ENCODE data around the gene ELMO3.

Gene ELMO3

GRCh38 chr16:67157106-67157748, 41.7 kb upstream of the ELMO3 start:
- Histone ChIP-seq H3K27ac (ENCODE audit: extremely low read depth, low read depth, low read length) (no peak overlapping the region), H3K4me1 (ENCODE audit: control insufficient read depth, insufficient read depth, low read length) (no peaks in the 10 kb centered on the region), H3K36me3 (ENCODE audit: control insufficient read depth in 2 of 2, insufficient read depth in 1 of 2, low read length in 2 of 2) (no peaks in the 10 kb centered on the region), H3K9me3 (ENCODE audit: control insufficient read depth, insufficient read depth, low read depth, low read length) (no peaks in the 10 kb centered on the region), H3K4me3 (ENCODE audit: low read depth, low read length) (no peak overlapping the region)
- TF ChIP-seq, protein P1, sequence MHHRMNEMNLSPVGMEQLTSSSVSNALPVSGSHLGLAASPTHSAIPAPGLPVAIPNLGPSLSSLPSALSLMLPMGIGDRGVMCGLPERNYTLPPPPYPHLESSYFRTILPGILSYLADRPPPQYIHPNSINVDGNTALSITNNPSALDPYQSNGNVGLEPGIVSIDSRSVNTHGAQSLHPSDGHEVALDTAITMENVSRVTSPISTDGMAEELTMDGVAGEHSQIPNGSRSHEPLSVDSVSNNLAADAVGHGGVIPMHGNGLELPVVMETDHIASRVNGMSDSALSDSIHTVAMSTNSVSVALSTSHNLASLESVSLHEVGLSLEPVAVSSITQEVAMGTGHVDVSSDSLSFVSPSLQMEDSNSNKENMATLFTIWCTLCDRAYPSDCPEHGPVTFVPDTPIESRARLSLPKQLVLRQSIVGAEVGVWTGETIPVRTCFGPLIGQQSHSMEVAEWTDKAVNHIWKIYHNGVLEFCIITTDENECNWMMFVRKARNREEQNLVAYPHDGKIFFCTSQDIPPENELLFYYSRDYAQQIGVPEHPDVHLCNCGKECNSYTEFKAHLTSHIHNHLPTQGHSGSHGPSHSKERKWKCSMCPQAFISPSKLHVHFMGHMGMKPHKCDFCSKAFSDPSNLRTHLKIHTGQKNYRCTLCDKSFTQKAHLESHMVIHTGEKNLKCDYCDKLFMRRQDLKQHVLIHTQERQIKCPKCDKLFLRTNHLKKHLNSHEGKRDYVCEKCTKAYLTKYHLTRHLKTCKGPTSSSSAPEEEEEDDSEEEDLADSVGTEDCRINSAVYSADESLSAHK (tag by site-specific recombination; IDR thresholded peaks at IDR 0.05) = no peak
- TF ChIP-seq BCL6B (tag by site-specific recombination; IDR thresholded peaks at IDR 0.05) (no peak), YY1 (tag by site-specific recombination; IDR thresholded peaks at IDR 0.05) (no peak), ZNF2 (tag by site-specific recombination; IDR thresholded peaks at IDR 0.05) (no peak)
- POLR2A ChIA-PET = no interaction called here
- CTCF ChIA-PET = interaction anchor here (0.9 to 7.4 kb wide), 7 partner anchors 13 to 179 kb away, joined by 3 to 155 read pairs (median 4); partner anchors contain the start of gene NOL3

DNA sequence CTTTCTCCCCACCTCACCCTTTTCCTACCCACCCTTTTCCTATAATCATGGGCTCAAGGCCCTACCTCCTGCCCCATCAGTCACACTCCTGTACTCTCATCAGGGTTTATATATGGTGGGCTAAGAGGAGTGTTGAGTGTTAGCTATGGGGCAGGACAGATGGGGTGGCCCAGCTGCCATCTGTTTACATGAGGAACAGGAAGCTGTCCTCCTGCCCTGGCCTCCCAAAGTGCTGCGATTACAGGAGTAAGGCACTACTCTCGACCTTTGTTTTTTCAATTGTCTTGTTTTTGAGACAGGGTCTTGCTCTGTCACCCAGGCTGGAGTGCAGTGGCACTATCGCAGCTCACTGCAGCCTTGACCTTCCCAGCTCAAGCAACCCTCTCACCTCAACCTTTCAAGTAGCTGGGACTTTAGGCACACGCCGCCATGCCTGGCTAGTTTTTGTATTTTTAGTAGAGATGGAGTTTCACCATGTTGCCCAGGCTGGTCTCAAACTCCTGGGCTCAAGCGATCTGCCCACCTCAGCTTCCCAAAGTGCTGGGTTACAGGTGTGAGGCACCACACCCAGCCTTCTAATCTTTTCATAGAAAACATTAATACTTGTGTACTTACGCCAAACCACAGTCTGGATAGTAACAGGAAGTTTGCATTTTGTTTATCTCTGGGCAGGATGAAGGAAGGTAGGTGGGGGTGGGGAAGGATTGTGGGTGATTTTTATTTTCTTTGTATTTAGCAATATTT, 40.9 kb upstream of the ELMO3 start:
- Histone ChIP-seq H3K9me3 (ENCODE audit: control insufficient read depth, insufficient read depth, low read depth, low read length) (no peaks in the 10 kb centered on the region), H3K4me1 (ENCODE audit: control insufficient read depth, insufficient read depth, low read length) (no peaks in the 10 kb centered on the region), H3K27ac (ENCODE audit: extremely low read depth, low read depth, low read length) (no peak overlapping the region), H3K36me3 (ENCODE audit: control insufficient read depth in 2 of 2, insufficient read depth in 1 of 2, low read length in 2 of 2) (no peaks in the 10 kb centered on the region), H3K4me3 (ENCODE audit: low read depth, low read length) (no peak overlapping the region)
- ChIA-PET POLR2A (no interaction called here), CTCF (interaction anchor here (0.9 to 7.4 kb wide), 8 partner anchors 9 to 180 kb away, joined by 3 to 155 read pairs (median 4); partner anchors contain the start of gene NOL3)
- TF ChIP-seq ZNF214 (tag by site-specific recombination; IDR thresholded peaks at IDR 0.05; ENCODE audit: borderline replicate concordance) (no peak), AEBP2 (tag by site-specific recombination; IDR thresholded peaks at IDR 0.05; ENCODE audit: borderline replicate concordance) (no peak), BCL11A (tag by site-specific recombination; IDR thresholded peaks at IDR 0.05; ENCODE audit: low read depth) (no peak), ZFP37 (tag by site-specific recombination; IDR thresholded peaks at IDR 0.05) (no peak), ZNF426 (tag by site-specific recombination; IDR thresholded peaks at IDR 0.05) (no peak), PRDM1 (tag by site-specific recombination; IDR thresholded peaks at IDR 0.05) (no peak), ZNF48 (tag by site-specific recombination; IDR thresholded peaks at IDR 0.05) (no peak), GLIS1 (tag by site-specific recombination; IDR thresholded peaks at IDR 0.05) (no peak), ZNF266 (tag by site-specific recombination; IDR thresholded peaks at IDR 0.05; ENCODE audit: low read depth) (no peak), ZXDB (tag by site-specific recombination; IDR thresholded peaks at IDR 0.05) (no peak)
- TF ChIP-seq, protein P2, sequence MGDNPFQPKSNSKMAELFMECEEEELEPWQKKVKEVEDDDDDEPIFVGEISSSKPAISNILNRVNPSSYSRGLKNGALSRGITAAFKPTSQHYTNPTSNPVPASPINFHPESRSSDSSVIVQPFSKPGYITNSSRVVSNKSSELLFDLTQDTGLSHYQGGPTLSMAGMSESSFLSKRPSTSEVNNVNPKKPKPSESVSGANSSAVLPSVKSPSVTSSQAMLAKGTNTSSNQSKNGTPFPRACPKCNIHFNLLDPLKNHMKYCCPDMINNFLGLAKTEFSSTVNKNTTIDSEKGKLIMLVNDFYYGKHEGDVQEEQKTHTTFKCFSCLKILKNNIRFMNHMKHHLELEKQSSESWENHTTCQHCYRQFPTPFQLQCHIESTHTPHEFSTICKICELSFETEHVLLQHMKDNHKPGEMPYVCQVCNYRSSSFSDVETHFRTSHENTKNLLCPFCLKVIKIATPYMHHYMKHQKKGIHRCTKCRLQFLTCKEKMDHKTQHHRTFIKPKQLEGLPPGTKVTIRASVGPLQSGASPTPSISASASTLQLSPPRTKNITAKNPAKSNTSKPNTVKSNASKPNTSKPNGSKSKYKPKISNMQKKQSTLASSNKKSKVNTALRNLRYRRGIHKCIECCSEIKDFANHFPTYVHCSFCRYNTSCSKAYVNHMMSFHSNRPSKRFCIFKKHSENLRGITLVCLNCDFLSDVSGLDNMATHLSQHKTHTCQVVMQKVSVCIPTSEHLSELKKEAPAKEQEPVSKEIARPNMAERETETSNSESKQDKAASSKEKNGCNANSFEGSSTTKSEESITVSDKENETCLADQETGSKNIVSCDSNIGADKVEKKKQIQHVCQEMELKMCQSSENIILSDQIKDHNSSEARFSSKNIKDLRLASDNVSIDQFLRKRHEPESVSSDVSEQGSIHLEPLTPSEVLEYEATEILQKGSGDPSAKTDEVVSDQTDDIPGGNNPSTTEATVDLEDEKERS (tag by site-specific recombination; IDR thresholded peaks at IDR 0.05) = no peak
- TF ChIP-seq, protein P3, sequence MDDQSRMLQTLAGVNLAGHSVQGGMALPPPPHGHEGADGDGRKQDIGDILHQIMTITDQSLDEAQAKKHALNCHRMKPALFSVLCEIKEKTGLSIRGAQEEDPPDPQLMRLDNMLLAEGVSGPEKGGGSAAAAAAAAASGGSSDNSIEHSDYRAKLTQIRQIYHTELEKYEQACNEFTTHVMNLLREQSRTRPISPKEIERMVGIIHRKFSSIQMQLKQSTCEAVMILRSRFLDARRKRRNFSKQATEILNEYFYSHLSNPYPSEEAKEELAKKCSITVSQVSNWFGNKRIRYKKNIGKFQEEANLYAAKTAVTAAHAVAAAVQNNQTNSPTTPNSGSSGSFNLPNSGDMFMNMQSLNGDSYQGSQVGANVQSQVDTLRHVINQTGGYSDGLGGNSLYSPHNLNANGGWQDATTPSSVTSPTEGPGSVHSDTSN (CRISPR knock-in tag; IDR thresholded peaks at IDR 0.05) = no peak
- TF ChIP-seq, protein P4, sequence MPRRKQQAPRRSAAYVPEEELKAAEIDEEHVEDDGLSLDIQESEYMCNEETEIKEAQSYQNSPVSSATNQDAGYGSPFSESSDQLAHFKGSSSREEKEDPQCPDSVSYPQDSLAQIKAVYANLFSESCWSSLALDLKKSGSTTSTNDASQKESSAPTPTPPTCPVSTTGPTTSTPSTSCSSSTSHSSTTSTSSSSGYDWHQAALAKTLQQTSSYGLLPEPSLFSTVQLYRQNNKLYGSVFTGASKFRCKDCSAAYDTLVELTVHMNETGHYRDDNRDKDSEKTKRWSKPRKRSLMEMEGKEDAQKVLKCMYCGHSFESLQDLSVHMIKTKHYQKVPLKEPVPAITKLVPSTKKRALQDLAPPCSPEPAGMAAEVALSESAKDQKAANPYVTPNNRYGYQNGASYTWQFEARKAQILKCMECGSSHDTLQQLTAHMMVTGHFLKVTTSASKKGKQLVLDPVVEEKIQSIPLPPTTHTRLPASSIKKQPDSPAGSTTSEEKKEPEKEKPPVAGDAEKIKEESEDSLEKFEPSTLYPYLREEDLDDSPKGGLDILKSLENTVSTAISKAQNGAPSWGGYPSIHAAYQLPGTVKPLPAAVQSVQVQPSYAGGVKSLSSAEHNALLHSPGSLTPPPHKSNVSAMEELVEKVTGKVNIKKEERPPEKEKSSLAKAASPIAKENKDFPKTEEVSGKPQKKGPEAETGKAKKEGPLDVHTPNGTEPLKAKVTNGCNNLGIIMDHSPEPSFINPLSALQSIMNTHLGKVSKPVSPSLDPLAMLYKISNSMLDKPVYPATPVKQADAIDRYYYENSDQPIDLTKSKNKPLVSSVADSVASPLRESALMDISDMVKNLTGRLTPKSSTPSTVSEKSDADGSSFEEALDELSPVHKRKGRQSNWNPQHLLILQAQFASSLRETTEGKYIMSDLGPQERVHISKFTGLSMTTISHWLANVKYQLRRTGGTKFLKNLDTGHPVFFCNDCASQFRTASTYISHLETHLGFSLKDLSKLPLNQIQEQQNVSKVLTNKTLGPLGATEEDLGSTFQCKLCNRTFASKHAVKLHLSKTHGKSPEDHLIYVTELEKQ (tag by site-specific recombination; IDR thresholded peaks at IDR 0.05; ENCODE audit: borderline replicate concordance) = no peak
